MG63 (cell line): Measurements from ENCODE around the gene BCL2. TPM values are rescaled to one million over a fixed set of nuclear protein-coding genes. Genes with fewer than 3 reads are reported as not detected.

Experiments used
- DNase-seq: peaks from one replicate; pipeline ENCODE4 v3.0.0-alpha.2; 2020
- H3K27me3 ChIP-seq: fragments of 250-450 bp; sonication (Bioruptor Pico); 2 replicates; pipeline ENCODE4 v1.5.1; 2020; ENCODE audit warnings: mild to moderate bottlenecking, moderate library complexity
- H3K36me3 ChIP-seq: fragments of 250-450 bp; sonication (Bioruptor Pico); 2 replicates; pipeline ENCODE4 v1.5.1; 2020; ENCODE audit warnings: mild to moderate bottlenecking, moderate library complexity
- H3K4me3 ChIP-seq: fragments of 250-450 bp; sonication (Bioruptor Pico); 2 replicates; pipeline ENCODE4 v1.5.1; 2020; ENCODE audit warnings: mild to moderate bottlenecking, moderate library complexity
- H3K9me3 ChIP-seq: fragments of 250-450 bp; sonication (Bioruptor Pico); 2 replicates; pipeline ENCODE4 v1.5.1; 2020; ENCODE audit warnings: mild to moderate bottlenecking, moderate library complexity
- total RNA-seq: library from RNA; depleted of rRNA; stranded (reverse); fragments of >200 nt; shearing (Covaris generic); gene quantifications from 2 replicates; pipeline ENCODE4 v1.2.3, GENCODE V29; 2014; ENCODE audit warnings: low replicate concordance

Gene BCL2
- total RNA-seq, 1 experiment from 2014 or later: 3.0 TPM

DNA sequence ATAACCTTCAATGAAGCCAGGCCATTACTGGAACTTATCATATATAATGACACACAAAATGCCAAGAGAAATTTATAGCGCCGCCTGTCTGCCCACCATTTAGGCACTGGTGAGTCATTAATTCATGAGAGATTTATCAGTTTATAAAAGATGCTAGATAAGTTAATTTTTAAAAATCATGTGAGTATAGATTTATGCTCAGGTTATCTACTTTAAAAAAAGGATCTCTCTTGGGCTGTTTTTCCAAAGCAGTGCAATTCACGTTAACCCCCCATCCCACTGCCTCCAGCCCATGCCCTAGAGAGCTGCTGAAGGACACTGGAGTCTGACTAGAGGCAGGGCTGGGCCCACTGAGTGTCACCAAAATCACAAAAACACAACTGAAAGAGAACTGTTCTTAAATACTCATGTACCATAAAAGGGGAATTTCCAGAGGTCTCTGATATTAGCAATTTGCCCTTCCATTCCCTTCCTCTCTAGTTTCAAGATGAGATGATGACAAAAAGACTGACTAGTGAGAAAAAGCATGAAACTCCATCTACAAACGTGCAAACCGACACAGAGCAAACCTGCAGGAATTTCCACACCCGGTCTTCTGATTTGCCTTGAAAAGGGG is 160.8 kb downstream of the BCL2 start:
- Histone ChIP-seq H3K27me3 (no peaks in the 10 kb centered on the region), H3K4me3 (no peak overlapping the region), H3K9me3 (no peaks in the 10 kb centered on the region), H3K36me3 (no peaks in the 10 kb centered on the region)
- DNase-seq: no peak

DNA sequence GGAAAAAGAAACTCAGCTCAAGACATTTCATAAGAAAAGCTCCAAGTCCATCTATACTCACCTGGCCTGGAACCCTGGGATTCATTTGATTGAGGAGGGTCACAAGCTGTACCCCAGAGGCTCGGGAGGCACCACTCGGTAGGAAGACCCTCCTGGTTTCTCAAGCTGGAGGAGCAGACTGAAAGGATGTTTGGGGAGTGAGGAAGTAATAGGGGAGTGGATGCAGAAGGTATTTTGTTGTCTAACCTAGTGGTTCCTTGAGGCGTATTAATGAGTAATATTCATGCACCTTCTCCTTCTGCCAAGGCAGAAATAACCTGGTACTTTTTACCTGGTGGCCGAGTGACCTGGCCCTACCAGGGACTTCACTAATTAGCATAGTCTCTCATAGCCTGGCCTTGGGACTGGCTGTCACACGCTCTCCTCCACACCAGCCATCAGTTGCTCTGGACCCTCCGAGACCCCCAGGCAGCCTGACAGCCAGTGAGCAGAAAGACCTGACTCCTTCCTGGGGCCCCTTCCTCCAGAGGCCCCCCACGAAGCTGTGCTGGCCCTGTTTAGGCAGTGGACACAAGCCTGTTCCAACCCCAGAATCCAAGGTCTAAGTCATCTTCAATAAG is 161.4 kb downstream of the BCL2 start:
- Histone ChIP-seq H3K36me3 (no peaks in the 10 kb centered on the region), H3K27me3 (no peaks in the 10 kb centered on the region), H3K9me3 (no peaks in the 10 kb centered on the region), H3K4me3 (no peak overlapping the region)
- DNase-seq: no peak

DNA sequence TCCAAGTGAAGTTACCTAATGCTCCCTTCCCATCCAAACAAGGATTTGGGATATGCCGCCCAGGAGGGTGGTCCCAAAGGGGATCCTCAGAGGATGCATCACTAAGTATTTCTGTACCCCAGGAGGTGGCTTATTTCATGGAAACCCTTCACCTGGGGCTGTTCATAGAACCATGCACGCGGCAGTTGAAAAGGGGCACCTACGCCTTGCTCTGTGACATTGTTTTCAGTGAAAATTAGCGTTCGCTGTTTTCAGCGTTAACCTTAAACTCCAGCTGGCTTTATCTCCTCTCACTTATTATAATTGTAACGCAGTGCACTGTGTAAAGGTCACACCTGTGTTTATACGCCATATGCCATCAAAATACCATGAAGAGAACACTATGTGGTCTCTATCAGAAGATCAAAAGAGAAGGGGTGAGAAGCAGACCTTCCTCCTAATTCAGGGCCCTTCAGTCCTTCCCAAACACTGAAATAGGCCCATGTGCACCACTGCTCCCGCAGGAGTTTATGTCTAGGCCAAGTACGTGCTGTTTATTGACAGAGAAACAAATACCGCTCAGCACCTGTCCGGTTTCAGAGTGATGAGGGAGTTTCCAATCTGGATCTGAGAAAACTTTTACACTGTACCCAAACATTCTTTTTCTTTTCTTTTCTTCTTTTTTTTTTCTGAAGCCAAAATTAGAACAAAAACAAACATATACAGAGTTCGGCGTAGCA is 162.1 kb downstream of the BCL2 start:
- Histone ChIP-seq H3K36me3 (no peaks in the 10 kb centered on the region), H3K27me3 (no peaks in the 10 kb centered on the region), H3K4me3 (no peak overlapping the region), H3K9me3 (no peaks in the 10 kb centered on the region)
- DNase-seq: no peak

DNA sequence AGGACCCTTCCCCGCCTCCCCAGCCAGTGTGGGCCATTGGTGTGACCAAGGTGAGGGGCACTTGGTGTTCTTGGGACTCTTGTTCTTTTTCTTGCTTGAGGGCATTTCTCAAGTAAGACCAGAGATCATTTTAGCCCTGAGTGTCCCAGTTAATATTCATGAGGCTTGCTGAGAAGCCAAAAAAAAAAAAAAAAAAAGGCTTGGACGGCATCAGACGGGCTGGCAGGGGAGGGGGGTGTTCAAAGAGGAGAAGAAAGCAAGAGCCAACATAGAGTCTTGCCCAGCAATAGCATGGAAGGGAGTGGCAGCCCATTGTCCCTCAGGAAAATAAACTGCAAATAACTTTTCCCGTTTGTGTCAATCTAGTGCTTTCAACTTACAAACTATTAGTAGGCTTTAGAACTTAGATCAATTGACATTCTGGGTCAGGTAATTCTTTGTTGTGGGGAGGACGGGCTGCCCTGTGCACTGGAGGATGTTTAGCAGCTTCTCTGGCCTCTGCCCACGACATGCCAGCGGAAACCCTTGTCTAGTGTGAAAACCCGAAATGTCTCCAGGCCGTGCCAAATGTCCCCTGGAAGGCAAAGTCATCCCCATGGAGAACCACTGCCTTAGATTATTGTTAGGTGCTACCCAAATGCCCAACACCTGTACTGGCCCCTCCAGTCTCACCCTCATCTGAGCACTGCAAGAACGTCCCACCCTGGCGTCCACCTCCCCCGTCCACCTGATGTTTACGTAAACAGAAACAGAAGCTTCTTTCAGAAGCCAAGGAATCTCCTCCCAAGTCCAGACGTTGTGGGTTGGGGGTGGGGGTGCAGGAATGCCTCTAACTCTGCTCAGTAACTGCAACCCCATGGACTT is 163.4 kb downstream of the BCL2 start:
- no peak for DNase-seq
- Histone ChIP-seq H3K27me3 (no peaks in the 10 kb centered on the region), H3K36me3 (no peaks in the 10 kb centered on the region), H3K9me3 (no peaks in the 10 kb centered on the region), H3K4me3 (no peak overlapping the region)

DNA sequence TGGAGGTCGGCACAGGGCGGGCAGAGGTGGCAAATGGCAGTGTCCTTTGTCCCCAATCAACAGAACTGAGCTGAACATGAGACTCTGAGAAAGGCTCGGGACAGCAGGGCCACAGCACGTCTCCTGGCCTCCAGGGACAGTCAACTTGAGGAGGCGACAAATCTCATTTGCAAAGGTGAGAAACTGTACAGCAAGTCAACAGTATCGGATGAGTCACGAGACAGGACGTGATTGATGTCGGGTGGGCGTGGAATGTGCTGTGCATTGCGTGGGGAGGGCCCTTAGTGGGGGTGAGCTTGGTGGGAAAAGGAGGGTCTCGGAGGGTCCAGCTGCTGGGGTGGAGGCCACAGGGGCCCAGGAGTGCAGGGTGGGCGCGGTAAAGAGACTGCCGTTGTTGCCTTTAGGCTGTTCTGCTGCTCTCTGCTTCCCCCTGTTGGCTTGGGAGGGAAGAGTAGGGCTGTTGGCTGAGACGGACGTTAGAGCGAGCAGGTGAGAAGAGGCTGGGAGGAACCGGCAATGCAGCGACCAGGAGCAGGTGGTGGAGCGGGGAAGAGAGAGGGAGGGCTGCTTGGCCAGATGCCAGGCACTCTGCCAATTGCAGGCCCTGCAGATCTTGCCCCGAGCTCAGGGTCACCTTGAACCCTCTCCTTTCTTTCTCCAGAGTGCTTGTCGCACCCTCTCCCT is 164.3 kb downstream of the BCL2 start:
- no peaks in the 10 kb centered on the region for H3K36me3 ChIP-seq
- H3K27me3 ChIP-seq: no peaks in the 10 kb centered on the region
- H3K4me3 ChIP-seq: no peak overlapping the region
- H3K9me3 ChIP-seq: no peaks in the 10 kb centered on the region
- peak; percentile 5 for DNase-seq

DNA sequence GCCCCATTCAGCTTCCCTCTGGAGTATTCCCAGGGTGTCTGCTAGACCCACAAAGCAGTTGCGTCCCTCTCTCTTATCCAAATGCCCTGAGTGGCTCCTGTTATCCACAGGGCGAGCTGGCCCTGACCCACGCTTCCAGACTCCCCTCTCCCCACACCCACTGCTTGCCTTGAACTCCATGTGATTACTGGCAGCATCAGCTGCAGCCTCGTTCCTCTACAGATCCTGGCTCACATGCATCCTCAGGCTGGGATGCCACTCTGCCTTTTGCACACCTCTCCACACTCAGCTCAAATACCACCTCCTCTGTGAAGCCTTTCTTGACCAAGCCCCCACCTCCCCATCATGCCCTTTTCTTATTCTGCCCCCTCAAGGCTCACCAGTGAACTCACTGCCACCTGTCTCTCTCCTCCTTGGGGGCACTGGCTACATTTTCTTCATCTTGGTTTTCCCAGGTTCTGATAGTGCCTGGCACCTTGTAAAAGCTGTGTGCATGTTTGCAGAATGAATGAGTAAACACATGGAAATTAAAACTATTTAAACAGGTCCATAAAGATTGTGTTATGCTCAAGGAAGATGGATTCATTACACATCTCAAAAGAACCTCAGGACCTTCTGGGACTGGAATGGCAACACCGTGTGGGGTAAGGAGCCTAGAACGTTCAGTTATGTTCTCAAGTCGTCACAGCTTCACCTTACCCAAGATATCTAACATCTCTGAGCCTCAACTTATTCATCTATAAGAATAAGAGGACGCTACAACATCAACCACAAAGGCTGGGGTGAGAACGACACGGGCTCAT is 165.0 kb downstream of the BCL2 start:
- Histone ChIP-seq H3K27me3 (no peaks in the 10 kb centered on the region), H3K9me3 (no peaks in the 10 kb centered on the region), H3K36me3 (no peaks in the 10 kb centered on the region), H3K4me3 (no peak overlapping the region)
- no peak for DNase-seq

DNA sequence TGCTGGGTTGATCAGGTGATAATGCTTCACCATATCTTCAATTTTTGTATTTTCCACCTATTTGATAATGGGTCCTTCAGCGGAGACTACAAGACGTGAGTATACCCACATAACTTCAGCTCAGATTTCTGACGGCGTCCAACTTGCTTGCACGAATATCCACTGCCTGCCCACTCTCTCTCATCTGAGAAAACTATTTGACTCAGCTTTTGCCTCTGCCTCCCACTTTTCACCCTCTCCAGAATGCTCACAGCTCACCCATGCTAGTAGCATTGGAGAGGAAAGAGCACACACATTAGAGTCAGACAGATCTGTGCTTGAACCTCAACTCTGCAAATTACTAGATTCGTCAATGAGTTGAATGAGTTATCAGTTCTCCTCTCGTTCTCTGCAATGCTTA is 166.8 kb downstream of the BCL2 start:
- no peaks in the 10 kb centered on the region for H3K9me3 ChIP-seq
- no peaks in the 10 kb centered on the region for H3K27me3 ChIP-seq
- DNase-seq: no peak
- no peaks in the 10 kb centered on the region for H3K36me3 ChIP-seq
- H3K4me3 ChIP-seq: no peak overlapping the region

DNA sequence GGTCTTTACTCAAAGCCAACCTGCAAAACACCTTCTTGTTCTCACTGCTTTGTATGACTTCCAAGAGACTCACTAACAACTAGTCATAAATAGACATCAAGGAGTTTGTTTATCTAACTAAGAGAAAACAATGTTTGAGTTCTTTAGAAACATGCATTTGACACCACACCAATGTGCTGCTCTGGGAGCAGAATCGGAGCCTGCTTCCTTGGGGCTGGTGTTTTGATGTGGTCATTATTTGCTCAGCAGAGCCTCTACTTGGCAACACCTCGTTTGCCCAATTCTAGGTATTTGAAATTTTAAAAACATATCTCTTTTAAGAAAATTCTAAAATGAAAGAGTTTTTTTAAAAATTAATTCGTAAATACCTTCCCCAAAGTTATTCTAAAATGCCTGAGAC is 167.5 kb downstream of the BCL2 start:
- Histone ChIP-seq H3K36me3 (no peaks in the 10 kb centered on the region), H3K9me3 (no peaks in the 10 kb centered on the region), H3K4me3 (no peak overlapping the region), H3K27me3 (no peaks in the 10 kb centered on the region)
- no peak for DNase-seq

DNA sequence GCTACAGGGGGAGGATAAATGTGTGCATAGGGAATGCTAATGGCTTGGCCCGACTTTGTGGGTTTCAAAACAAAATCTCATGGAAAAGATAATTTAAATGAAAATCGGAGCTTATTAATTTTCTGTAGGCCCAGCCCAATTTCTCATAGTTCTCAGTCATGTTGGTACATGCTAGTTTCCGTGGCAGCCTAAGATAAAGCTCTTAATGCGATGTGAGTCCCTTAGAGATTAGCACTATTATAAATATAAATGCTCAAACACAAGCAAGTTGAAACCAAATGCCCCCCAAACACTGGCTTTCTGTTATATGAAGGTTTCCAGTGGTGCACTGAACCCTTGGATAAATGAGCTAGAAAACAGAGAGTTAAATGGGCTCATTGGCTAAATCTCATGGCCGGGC is 168.0 kb downstream of the BCL2 start:
- H3K36me3 ChIP-seq: no peaks in the 10 kb centered on the region
- DNase-seq: no peak
- no peaks in the 10 kb centered on the region for H3K9me3 ChIP-seq
- no peak overlapping the region for H3K4me3 ChIP-seq
- H3K27me3 ChIP-seq: no peaks in the 10 kb centered on the region

DNA sequence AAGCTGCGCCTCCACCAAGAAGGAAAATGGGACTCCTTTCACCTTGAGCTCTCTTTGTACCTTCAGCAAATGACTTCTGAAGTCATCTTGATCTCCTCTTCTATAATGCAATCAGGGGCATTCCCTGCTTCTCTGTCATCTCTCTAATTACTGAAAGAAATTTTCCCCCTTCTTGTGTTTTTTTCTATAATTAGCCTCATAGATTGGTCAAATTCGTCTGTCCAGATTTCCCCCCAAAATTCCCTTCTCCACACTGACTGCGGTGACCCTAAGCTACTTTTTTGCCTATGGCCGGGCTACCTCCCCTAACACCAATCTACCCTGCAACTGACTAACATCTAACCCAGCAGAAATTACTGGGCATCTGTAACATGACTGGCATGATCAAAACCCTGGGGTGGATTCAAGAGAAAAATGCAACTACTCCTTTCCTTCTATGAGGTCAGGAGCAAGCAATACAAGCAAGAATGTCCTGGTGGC is 168.6 kb downstream of the BCL2 start:
- H3K9me3 ChIP-seq: no peaks in the 10 kb centered on the region
- H3K36me3 ChIP-seq: no peaks in the 10 kb centered on the region
- no peak for DNase-seq
- no peak overlapping the region for H3K4me3 ChIP-seq
- H3K27me3 ChIP-seq: no peaks in the 10 kb centered on the region

DNA sequence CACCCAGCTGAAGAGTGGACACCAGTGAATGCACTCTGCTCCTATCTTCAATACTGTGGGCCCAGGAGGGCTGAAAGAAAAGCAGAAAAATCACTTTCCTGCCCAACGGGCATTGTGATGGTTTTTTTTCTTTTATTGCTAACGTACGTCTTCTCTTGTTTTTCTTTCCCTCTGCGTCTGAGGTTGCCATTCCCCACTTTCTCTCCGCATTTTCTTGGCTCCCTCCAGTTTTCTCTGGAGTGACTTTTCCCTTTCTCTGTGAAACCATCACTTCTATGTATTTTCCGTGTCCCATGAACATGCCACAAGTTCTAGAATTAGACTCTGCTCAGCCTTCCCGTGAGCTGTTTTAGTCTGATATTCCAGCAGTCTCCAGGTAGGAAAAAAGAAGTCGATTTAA is 169.2 kb downstream of the BCL2 start:
- H3K9me3 ChIP-seq: no peaks in the 10 kb centered on the region
- DNase-seq: no peak
- no peaks in the 10 kb centered on the region for H3K36me3 ChIP-seq
- H3K27me3 ChIP-seq: no peaks in the 10 kb centered on the region
- H3K4me3 ChIP-seq: no peak overlapping the region

DNA sequence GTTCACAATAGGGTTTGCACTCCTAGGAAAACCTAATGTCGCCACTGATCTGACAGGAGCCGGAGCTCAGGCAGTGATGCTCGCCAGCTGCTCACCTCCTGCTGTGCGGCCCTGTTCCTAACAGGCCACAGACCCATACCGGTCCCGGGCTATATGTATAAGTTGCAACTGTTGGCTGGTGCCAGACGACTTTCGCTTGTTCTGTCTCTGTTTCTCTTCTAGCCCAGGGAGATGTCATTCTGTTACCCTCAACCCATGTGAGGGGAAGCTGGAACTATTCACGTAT is 170.3 kb downstream of the BCL2 start:
- Histone ChIP-seq H3K36me3 (no peaks in the 10 kb centered on the region), H3K4me3 (no peak overlapping the region), H3K9me3 (no peaks in the 10 kb centered on the region), H3K27me3 (no peaks in the 10 kb centered on the region)
- DNase-seq: no peak

DNA sequence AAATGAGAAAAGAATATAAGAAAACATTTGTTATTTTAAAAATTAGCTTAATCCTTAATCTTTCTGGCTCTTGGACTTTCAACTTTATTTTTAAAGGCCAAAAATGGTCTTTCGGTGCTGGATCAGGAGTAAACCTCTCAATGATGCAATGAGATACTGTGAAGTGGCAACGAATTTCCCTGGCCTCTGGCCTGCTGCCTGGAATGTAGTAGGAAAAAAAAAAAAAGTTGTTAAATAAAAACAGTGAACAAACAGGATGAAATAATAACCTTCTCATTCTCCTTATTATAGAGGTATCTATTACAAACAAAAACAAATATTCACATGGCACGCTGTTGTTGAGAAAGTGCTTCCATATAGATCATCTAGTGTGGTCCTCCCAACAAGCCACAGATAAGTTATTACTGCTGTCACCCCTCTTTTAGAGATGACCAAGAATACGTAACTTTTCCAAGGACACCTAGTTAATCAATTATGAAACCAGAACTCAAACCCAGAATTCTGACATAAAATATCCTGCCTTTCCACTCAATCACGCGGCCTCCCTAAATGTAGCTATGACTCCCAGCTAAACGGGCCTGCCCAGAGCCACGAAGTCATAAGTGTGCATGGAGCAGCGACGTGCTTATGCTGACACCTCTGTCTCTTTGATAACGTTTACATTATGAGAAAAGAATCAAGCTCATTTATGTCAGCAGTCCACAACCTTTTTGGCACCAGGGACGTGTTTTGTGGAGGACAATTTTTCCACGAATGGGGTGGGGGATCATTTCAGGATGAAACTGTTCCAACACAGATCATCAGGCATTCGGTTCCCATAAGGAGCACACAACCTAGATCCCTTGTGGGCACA is 170.9 kb downstream of the BCL2 start:
- H3K36me3 ChIP-seq: no peaks in the 10 kb centered on the region
- H3K4me3 ChIP-seq: no peak overlapping the region
- DNase-seq: peak; percentile 39
- H3K27me3 ChIP-seq: no peaks in the 10 kb centered on the region
- no peaks in the 10 kb centered on the region for H3K9me3 ChIP-seq

DNA sequence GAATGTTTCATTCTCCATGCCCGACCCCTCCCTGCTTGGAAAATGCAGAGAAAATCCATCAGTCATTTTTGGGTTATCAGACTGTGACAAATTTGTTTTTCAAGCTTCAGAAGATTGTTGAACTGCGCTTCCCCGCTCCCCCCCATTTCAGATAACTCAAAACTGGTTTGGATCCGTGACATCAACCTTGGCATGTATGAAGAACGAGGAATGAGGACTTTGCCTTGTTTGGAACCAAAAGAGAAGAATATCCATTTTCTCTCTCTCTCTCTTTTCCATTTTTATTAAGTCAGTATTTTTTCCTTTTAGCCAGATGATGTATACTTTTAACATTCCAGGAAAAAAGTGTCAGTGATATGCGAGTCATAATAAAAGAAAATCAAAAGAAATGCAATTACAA is 171.6 kb downstream of the BCL2 start:
- Histone ChIP-seq H3K27me3 (no peaks in the 10 kb centered on the region), H3K9me3 (no peaks in the 10 kb centered on the region), H3K4me3 (no peak overlapping the region), H3K36me3 (no peaks in the 10 kb centered on the region)
- no peak for DNase-seq

DNA sequence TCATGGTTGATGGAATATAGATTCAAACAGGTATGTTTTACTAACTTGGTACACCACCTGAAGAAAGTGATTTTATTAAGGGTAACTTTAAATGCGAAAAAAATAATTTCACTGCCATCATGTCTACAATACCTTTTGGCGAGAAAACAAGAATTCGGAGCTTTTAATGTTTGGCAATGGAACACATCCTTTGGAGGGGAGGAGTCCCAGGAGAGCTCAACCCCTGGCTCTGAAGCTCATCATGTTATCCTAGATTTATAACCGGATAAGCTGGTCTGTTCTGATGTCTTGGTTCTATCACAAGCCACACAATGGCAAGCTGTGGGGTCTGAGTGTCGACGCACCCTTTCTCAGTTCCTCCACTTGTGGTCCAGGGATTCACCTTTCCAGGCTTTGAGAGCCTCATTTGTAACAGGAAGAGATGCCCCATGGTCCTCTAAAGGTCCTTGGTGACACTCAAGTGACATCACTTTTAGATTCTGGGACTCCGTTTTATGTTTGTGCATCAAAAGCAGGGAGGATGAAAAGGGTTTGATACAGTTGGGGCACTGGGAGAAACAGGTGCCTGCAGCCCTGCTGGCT is 172.7 kb downstream of the BCL2 start:
- Histone ChIP-seq H3K9me3 (no peaks in the 10 kb centered on the region), H3K36me3 (no peaks in the 10 kb centered on the region), H3K4me3 (no peak overlapping the region), H3K27me3 (no peaks in the 10 kb centered on the region)
- no peak for DNase-seq
